GM21447 (cell line): Measurements from ENCODE around the gene CISD3.
"Not testable (repeated sequence)": the region's sequence is repeated elsewhere in the genome, so short reads cannot be mapped to it uniquely, and the experiment has no call there.

Experiments used
- ATAC-seq: cut with Tn5 transposase; IDR thresholded peaks from one replicate; pipeline ENCODE4 v1.9.1; 2021; ENCODE audit not compliant: unreplicated experiment

CISD3 gene

GRCh38 chr17:38707678-38708351 lies 22.3 kb upstream of the CISD3 start:
- no peak for ATAC-seq

- ATAC-seq, result no peak
Measured at GRCh38 chr17:38709104-38709820, 20.9 kb upstream of the CISD3 start.

- ATAC-seq, result no peak
Measured at GRCh38 chr17:38709864-38710603, 20.1 kb upstream of the CISD3 start.

- no peak for ATAC-seq
Measured at GRCh38 chr17:38710604-38710962, 19.6 kb upstream of the CISD3 start.

- ATAC-seq, result no peak
Measured at GRCh38 chr17:38710985-38711384, 19.2 kb upstream of the CISD3 start.

GRCh38 chr17:38711792-38712571 lies 18.2 kb upstream of the CISD3 start:
- ATAC-seq, result no peak

- no peak for ATAC-seq
Measured at GRCh38 chr17:38712593-38712992, 17.5 kb upstream of the CISD3 start.

- no peak for ATAC-seq
Measured at GRCh38 chr17:38713456-38714075, 16.6 kb upstream of the CISD3 start.

GRCh38 chr17:38715216-38715943 lies 14.8 kb upstream of the CISD3 start:
- no peak for ATAC-seq

GRCh38 chr17:38716368-38717005 lies 13.7 kb upstream of the CISD3 start:
- ATAC-seq, result no peak

- ATAC-seq, result no peak
Measured at GRCh38 chr17:38717139-38717745, 12.9 kb upstream of the CISD3 start.

GRCh38 chr17:38719289-38719942 lies 10.7 kb upstream of the CISD3 start:
- no peak for ATAC-seq

- no peak for ATAC-seq
Measured at GRCh38 chr17:38719943-38720641, 10.0 kb upstream of the CISD3 start.

- no peak for ATAC-seq
Measured at GRCh38 chr17:38720941-38721340, 9.2 kb upstream of the CISD3 start.

GRCh38 chr17:38721802-38722201 lies 8.3 kb upstream of the CISD3 start:
- ATAC-seq, result no peak

GRCh38 chr17:38724337-38724988 lies 5.7 kb upstream of the CISD3 start:
- no peak for ATAC-seq

- no peak for ATAC-seq
Measured at GRCh38 chr17:38725066-38725465, 5.1 kb upstream of the CISD3 start.

- not testable (repeated sequence) for ATAC-seq
Measured at GRCh38 chr17:38726145-38726544, 4.0 kb upstream of the CISD3 start.
